GM18861 (cell line): ENCODE data around the gene PPP6R2.

ENCODE experiments used
- ATAC-seq: cut with Tn5 transposase; IDR thresholded peaks from one replicate; pipeline ENCODE4 v1.9.1; 2021; ENCODE audit not compliant: unreplicated experiment

PPP6R2 gene

GRCh38 chr22:50342651-50343540, at the start of gene PPP6R2:
PPP6R2 (plus strand) TSS chr22:50343327; CDS start chr22:50393909, 50,582 bp downstream.
- ATAC-seq: no peak

- ATAC-seq: no peak
Observed at GRCh38 chr22:50293441-50294318, 49.4 kb upstream of the PPP6R2 start.

GRCh38 chr22:50294319-50294656, 48.8 kb upstream of the PPP6R2 start:
- ATAC-seq: no peak

- ATAC-seq: no peak
Observed at GRCh38 chr22:50296658-50297490, 46.3 kb upstream of the PPP6R2 start.

- ATAC-seq: no peak
Observed at GRCh38 chr22:50297510-50298265, 45.4 kb upstream of the PPP6R2 start.

- no peak for ATAC-seq
Observed at GRCh38 chr22:50298266-50298637, 44.9 kb upstream of the PPP6R2 start.

- no peak for ATAC-seq
Observed at GRCh38 chr22:50298937-50299784, 44.0 kb upstream of the PPP6R2 start.

- no peak for ATAC-seq
Observed at GRCh38 chr22:50299785-50300619, 43.1 kb upstream of the PPP6R2 start.

GRCh38 chr22:50300620-50301257, 42.4 kb upstream of the PPP6R2 start:
- ATAC-seq: no peak

GRCh38 chr22:50301581-50301991, 41.5 kb upstream of the PPP6R2 start:
- ATAC-seq: no peak

GRCh38 chr22:50302041-50302541, 41.0 kb upstream of the PPP6R2 start:
- ATAC-seq: no peak

- no peak for ATAC-seq
Observed at GRCh38 chr22:50302564-50302963, 40.6 kb upstream of the PPP6R2 start.

- ATAC-seq: no peak
Observed at GRCh38 chr22:50303515-50303847, 39.6 kb upstream of the PPP6R2 start.

- no peak for ATAC-seq
Observed at GRCh38 chr22:50303848-50304527, 39.1 kb upstream of the PPP6R2 start.

GRCh38 chr22:50304528-50305392, 38.4 kb upstream of the PPP6R2 start:
- ATAC-seq: no peak

GRCh38 chr22:50305393-50305922, 37.7 kb upstream of the PPP6R2 start:
- ATAC-seq: no peak
